ENCODE measurements around the gene FRMD4B. TPM values are rescaled to one million over a fixed set of nuclear protein-coding genes. Genes with fewer than 3 reads are reported as not detected.
A peak's percentile ranks its signal among the peaks of the same experiment; 100 is the strongest.
"Not testable (repeated sequence)": the region's sequence is repeated elsewhere in the genome, so short reads cannot be mapped to it uniquely, and the experiment has no call there.

Gene FRMD4B
- total and polyA plus RNA-seq, 2 donors from 2014 or later = 11.8 to 50.5 TPM

GRCh38 chr3:69282181-69282580, 103.7 kb downstream of the FRMD4B start:
- no peak for TF ChIP-seq CTCF (IDR thresholded peaks at IDR 0.05; ENCODE audit: borderline replicate concordance, extremely low read depth, insufficient read depth)
- no peaks in the 10 kb centered on the region for H3K4me1 ChIP-seq (ENCODE audit: control insufficient read depth in 2 of 3, insufficient read depth in 2 of 3, low read depth in 1 of 3, low read length in 3 of 3)
- FAIRE-seq (no peak), DNase-seq (no peak)
- no peaks in the 10 kb centered on the region for H3K27me3 ChIP-seq (ENCODE audit: control insufficient read depth, insufficient read depth, low read length)
- no peak overlapping the region for H3K27ac ChIP-seq (ENCODE audit: low read depth in 2 of 2, low read length in 2 of 2)
- intact Hi-C loops (cut with DNase I) = no loop called here
- no peak overlapping the region for H3K4me3 ChIP-seq (ENCODE audit: low read length in 3 of 3)
- H3K9me3 ChIP-seq (ENCODE audit: control insufficient read depth in 2 of 3, insufficient read depth in 1 of 3, low read length in 3 of 3) = no peaks in the 10 kb centered on the region
- H3K36me3 ChIP-seq (ENCODE audit: control insufficient read depth in 2 of 3, insufficient read depth in 3 of 3, low read length in 3 of 3) = peaks cover 0 to 11% (median 2%) of the 10 kb centered on the region in 3 donors
- no peak overlapping the region for H3K9ac ChIP-seq (ENCODE audit: low read length in 3 of 3)

- H3K36me3 ChIP-seq (ENCODE audit: control insufficient read depth in 2 of 3, insufficient read depth in 3 of 3, low read length in 3 of 3) = peaks cover 0 to 10% (median 0%) of the 10 kb centered on the region in 3 donors
- intact Hi-C loops (cut with DNase I) = not testable (repeated sequence)
Measured at GRCh38 chr3:69277403-69277802, 108.5 kb downstream of the FRMD4B start.

GRCh38 chr3:69276884-69277283, 109.0 kb downstream of the FRMD4B start:
- Histone ChIP-seq H3K36me3 (ENCODE audit: control insufficient read depth in 2 of 3, insufficient read depth in 3 of 3, low read length in 3 of 3) (peaks cover 0 to 5% (median 0%) of the 10 kb centered on the region in 3 donors), H3K27me3 (ENCODE audit: control insufficient read depth, insufficient read depth, low read length) (no peaks in the 10 kb centered on the region), H3K9me3 (ENCODE audit: control insufficient read depth in 2 of 3, insufficient read depth in 1 of 3, low read length in 3 of 3) (no peaks in the 10 kb centered on the region), H3K4me3 (ENCODE audit: low read length in 3 of 3) (no peak overlapping the region), H3K4me1 (ENCODE audit: control insufficient read depth in 2 of 3, insufficient read depth in 2 of 3, low read depth in 1 of 3, low read length in 3 of 3) (no peaks in the 10 kb centered on the region), H3K27ac (ENCODE audit: low read depth in 2 of 2, low read length in 2 of 2) (no peak overlapping the region), H3K9ac (ENCODE audit: low read length in 3 of 3) (no peak overlapping the region)
- intact Hi-C loops (cut with DNase I) = no loop called here
- DNase-seq (no peak), FAIRE-seq (no peak)
- no peak for TF ChIP-seq CTCF (IDR thresholded peaks at IDR 0.05; ENCODE audit: borderline replicate concordance, extremely low read depth, insufficient read depth)

More at GRCh38 chr3:69277403-69277802, 108.5 kb downstream of the FRMD4B start:
- not testable (repeated sequence) for H3K27me3 ChIP-seq (ENCODE audit: control insufficient read depth, insufficient read depth, low read length); DNase-seq; H3K9me3 ChIP-seq (ENCODE audit: control insufficient read depth in 2 of 3, insufficient read depth in 1 of 3, low read length in 3 of 3); FAIRE-seq; H3K4me3 ChIP-seq (ENCODE audit: low read length in 3 of 3); H3K27ac ChIP-seq (ENCODE audit: low read depth in 2 of 2, low read length in 2 of 2); H3K9ac ChIP-seq (ENCODE audit: low read length in 3 of 3); H3K4me1 ChIP-seq (ENCODE audit: control insufficient read depth in 2 of 3, insufficient read depth in 2 of 3, low read depth in 1 of 3, low read length in 3 of 3)

GRCh38 chr3:69276191-69276590, 109.7 kb downstream of the FRMD4B start:
- H3K9me3 ChIP-seq (ENCODE audit: control insufficient read depth in 2 of 3, insufficient read depth in 1 of 3, low read length in 3 of 3); H3K9ac ChIP-seq (ENCODE audit: low read length in 3 of 3); FAIRE-seq; H3K36me3 ChIP-seq (ENCODE audit: control insufficient read depth in 2 of 3, insufficient read depth in 3 of 3, low read length in 3 of 3); H3K27me3 ChIP-seq (ENCODE audit: control insufficient read depth, insufficient read depth, low read length); H3K27ac ChIP-seq (ENCODE audit: low read depth in 2 of 2, low read length in 2 of 2); H3K4me3 ChIP-seq (ENCODE audit: low read length in 3 of 3); H3K4me1 ChIP-seq (ENCODE audit: control insufficient read depth in 2 of 3, insufficient read depth in 2 of 3, low read depth in 1 of 3, low read length in 3 of 3); intact Hi-C loops (cut with DNase I): not testable (repeated sequence)
- DNase-seq = peak in 2 of 5 donors; percentile 23 to 39
